Left lung (tissue), 10 donors: ENCODE results near the gene PRRG4. TPM values are rescaled to one million over a fixed set of nuclear protein-coding genes. Genes with fewer than 3 reads are reported as not detected.
"Not testable (repeated sequence)": the region's sequence is repeated elsewhere in the genome, so short reads cannot be mapped to it uniquely, and the experiment has no call there.

Experiments used
- ATAC-seq: fragments of 200-7000 bp; cut with Tn5 transposase; one replicate; pipeline ENCODE4 v1.9.1; 2020; ENCODE audit warnings: moderate library complexity
- DNase-seq, 4 donors: peaks; one replicate each; pipeline ENCODE4 v3.0.0-alpha.2; 2013 to 2020
- H3K27ac ChIP-seq, 2 donors: fragments of 200-600 bp; sonication (generic) in 1 of 2; one replicate each; pipeline versions ENCODE4 v1.5.0 to v1.8.0; 2020 to 2021
- H3K27me3 ChIP-seq, 2 donors: fragments of 200-600 bp; sonication (generic) in 1 of 2; one replicate each; pipeline versions ENCODE4 v1.5.0 to v1.8.0; 2020 to 2021
- H3K36me3 ChIP-seq, 2 donors: fragments of 200-600 bp; sonication (generic) in 1 of 2; one replicate each; pipeline versions ENCODE4 v1.5.0 to v1.8.0; 2020 to 2021
- H3K4me1 ChIP-seq, 2 donors: fragments of 200-600 bp; one replicate each; pipeline ENCODE4 v1.8.0; 2021
- H3K4me3 ChIP-seq, 2 donors: fragments of 200-600 bp; sonication (generic) in 1 of 2; one replicate each; pipeline versions ENCODE4 v1.5.0 to v1.8.0; 2020 to 2021; ENCODE audit warnings: mild to moderate bottlenecking in 1 of 2
- H3K9me3 ChIP-seq, 2 donors: fragments of 200-600 bp; sonication (generic) in 1 of 2; one replicate each; pipeline versions ENCODE4 v1.5.0 to v1.8.0; 2020 to 2021
- intact Hi-C, 2 donors: fragments of 100-400 bp; cut with DNase I; formaldehyde crosslinking; loops; one replicate each; pipeline versions ENCODE4 v1.11.2 to v1.14.2; 2022
- polyA plus RNA-seq, 6 donors: library from polyadenylated mRNA; unstranded; fragments of 120-200 nt; gene quantifications; one replicate each; pipeline ENCODE4 v1.2.1, GENCODE V29; 2013; ENCODE audit not compliant: insufficient read length in 6 of 6
- total RNA-seq, 2 donors: library from RNA; stranded (reverse); fragmentation: NEBNext Ultra II Directional; extraction: Animal tissue kit (Norgen Biotek cat#: 25700); gene quantifications; one replicate each; pipeline ENCODE4 v1.2.1, GENCODE V29; 2021
- TF ChIP-seq, protein P1 (sequence below), 2 donors: fragments of 200-600 bp; sonication (generic) in 1 of 2; IDR thresholded peaks; one replicate each; pipeline versions ENCODE4 v1.5.0 to v1.8.0; 2021; ENCODE audit warnings: antibody characterized with exemption in 2 of 2
- donor health status: DM: no; HTN: yes; CAD: no.
- donor health status: DM: no; HTN: no; CAD: no.

PRRG4 gene
- total and polyA plus RNA-seq, 8 donors: 1.3 to 14.2 (median 2.4) TPM

DNA sequence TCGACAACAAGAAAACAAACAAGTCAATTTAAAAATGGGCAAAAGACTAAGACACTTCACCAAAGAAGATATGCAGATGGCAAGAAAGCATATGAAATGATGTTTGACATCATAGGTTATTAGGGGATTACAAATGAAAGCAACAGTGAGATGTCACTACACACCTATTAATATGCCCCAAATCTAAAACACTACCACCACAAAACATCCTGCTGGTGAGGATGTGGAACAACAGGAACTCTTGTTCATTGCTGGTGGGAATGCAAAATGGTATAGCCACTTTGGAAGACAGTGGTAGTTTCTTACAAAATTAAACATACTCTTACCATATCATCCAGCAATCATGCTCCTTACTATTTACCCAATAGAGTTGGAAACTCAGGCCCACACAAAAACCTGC lies 29.0 kb downstream of the PRRG4 start:
- TF ChIP-seq, protein P1, sequence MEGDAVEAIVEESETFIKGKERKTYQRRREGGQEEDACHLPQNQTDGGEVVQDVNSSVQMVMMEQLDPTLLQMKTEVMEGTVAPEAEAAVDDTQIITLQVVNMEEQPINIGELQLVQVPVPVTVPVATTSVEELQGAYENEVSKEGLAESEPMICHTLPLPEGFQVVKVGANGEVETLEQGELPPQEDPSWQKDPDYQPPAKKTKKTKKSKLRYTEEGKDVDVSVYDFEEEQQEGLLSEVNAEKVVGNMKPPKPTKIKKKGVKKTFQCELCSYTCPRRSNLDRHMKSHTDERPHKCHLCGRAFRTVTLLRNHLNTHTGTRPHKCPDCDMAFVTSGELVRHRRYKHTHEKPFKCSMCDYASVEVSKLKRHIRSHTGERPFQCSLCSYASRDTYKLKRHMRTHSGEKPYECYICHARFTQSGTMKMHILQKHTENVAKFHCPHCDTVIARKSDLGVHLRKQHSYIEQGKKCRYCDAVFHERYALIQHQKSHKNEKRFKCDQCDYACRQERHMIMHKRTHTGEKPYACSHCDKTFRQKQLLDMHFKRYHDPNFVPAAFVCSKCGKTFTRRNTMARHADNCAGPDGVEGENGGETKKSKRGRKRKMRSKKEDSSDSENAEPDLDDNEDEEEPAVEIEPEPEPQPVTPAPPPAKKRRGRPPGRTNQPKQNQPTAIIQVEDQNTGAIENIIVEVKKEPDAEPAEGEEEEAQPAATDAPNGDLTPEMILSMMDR (IDR thresholded peaks at IDR 0.05): no peak
- DNase-seq (no peak), ATAC-seq (no peak)
- peaks cover 0 to 6% of the 10 kb centered on the region in 2 donors for H3K36me3 ChIP-seq
- intact Hi-C loops: no loop called here
- H3K9me3 ChIP-seq: no peaks in the 10 kb centered on the region
- no peaks in the 10 kb centered on the region for H3K4me1 ChIP-seq
- H3K27ac ChIP-seq: no peak overlapping the region
- H3K4me3 ChIP-seq: no peak overlapping the region
- H3K27me3 ChIP-seq: no peaks in the 10 kb centered on the region

DNA sequence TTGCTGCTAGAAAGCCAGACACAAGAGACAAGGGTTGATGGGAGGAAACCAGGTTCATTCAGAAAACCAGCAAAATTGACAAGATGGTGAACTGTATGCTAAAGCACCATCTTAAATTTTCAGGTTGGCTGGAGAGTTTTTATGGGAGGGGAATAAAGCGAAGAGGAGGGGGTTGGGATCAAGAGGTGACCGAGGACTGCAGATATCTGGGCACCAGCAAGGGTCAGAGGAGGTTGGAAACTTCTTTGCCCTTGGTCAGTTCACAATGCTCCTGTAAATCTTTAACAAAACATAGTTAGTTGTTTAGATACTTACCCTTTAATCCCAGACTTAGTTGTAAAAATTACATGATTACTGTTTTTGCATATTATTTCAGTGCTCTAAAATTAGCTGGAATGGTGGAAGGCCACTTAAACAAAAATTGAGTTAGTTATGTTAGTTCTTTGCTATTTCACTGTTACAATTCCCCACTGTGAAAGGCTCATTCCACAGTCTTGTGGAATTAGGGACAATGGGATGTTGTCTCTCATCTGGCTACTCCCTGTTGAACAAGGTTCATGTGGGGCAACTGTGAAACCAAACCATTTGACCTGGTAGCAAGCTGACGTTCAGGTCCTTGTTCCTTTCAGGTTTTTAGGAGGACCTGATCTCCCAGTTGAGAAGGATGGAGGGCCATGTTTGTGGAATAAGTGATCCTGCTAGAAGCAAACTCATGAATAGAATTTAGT lies 32.3 kb downstream of the PRRG4 start:
- H3K36me3 ChIP-seq: no peaks in the 10 kb centered on the region
- TF ChIP-seq, protein P1 (IDR thresholded peaks at IDR 0.05): no peak
- H3K4me3 ChIP-seq: no peak overlapping the region
- H3K27me3 ChIP-seq: no peaks in the 10 kb centered on the region
- intact Hi-C loops: no loop called here
- H3K4me1 ChIP-seq: no peaks in the 10 kb centered on the region
- ATAC-seq (no peak), DNase-seq (no peak)
- no peaks in the 10 kb centered on the region for H3K9me3 ChIP-seq
- H3K27ac ChIP-seq: no peak overlapping the region

DNA sequence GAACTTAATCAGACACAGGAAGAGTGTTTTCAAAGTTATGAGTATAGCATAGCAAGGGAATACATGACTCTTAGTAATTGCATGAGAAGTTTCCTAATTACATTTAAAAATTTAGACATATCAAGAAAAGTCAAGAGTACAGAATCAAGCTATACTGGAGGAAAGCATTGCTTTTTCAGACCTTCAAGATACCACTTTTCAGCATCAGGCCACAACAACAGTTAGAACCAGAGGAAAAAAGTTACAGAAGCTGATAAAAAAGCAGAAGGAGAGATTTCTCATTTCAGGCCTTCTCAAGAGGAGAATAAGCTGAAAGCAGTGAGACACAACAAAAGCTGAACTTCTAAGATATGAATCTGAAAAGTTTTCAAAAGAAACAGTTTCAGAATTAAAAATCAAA lies 34.8 kb downstream of the PRRG4 start:
- Histone ChIP-seq H3K27ac (no peak overlapping the region), H3K36me3 (no peaks in the 10 kb centered on the region), H3K4me1 (no peaks in the 10 kb centered on the region), H3K9me3 (peaks cover 0 to 3% of the 10 kb centered on the region in 2 donors), H3K27me3 (no peaks in the 10 kb centered on the region), H3K4me3 (no peak overlapping the region)
- DNase-seq (no peak), ATAC-seq (no peak)
- intact Hi-C loops: no loop called here
- TF ChIP-seq, protein P1 (IDR thresholded peaks at IDR 0.05): no peak

DNA sequence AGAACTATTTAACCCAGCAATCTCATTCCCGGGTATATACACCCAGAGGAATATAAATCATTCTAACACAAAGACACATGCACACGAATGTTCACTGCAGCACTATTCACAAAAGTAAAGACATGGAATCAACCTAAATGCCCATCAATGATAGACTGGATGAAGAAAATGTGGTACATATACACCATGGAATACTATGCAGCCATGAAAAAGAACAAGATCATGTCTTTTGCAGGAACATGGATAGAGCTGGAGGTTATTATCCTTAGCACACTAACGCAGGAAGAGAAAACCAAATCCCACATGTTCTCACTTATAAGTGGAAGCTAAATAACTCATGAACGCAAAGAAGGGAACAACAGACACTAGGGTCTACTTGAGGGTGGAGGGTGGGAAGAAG lies 39.0 kb downstream of the PRRG4 start:
- intact Hi-C loops, H3K4me1 ChIP-seq, H3K27ac ChIP-seq, H3K27me3 ChIP-seq, H3K9me3 ChIP-seq, H3K36me3 ChIP-seq, H3K4me3 ChIP-seq, ATAC-seq, DNase-seq: not testable (repeated sequence)

- TF ChIP-seq, protein P1 (IDR thresholded peaks at IDR 0.05): no peak
- Histone ChIP-seq H3K27ac (no peak overlapping the region), H3K36me3 (no peaks in the 10 kb centered on the region), H3K27me3 (no peaks in the 10 kb centered on the region), H3K4me1 (no peaks in the 10 kb centered on the region), H3K4me3 (no peak overlapping the region), H3K9me3 (peaks cover 0 to 3% of the 10 kb centered on the region in 2 donors)
- intact Hi-C loops: no loop called here
- DNase-seq (peak in 1 of 4 donors; percentile 12), ATAC-seq (no peak)
Observed at GRCh38 chr11:32870676-32871075, 40.9 kb downstream of the PRRG4 start.

- H3K36me3 ChIP-seq: no peaks in the 10 kb centered on the region
- TF ChIP-seq, protein P1 (IDR thresholded peaks at IDR 0.05): no peak
Observed at GRCh38 chr11:32874132-32874531, 44.4 kb downstream of the PRRG4 start.

More at GRCh38 chr11:32874132-32874531, 44.4 kb downstream of the PRRG4 start:
- no peaks in the 10 kb centered on the region for H3K27me3 ChIP-seq
- H3K4me3 ChIP-seq: no peak overlapping the region
- H3K27ac ChIP-seq: no peak overlapping the region
- intact Hi-C loops: no loop called here
- no peak for DNase-seq
- ATAC-seq: no peak
- H3K4me1 ChIP-seq: no peaks in the 10 kb centered on the region
- H3K9me3 ChIP-seq: no peaks in the 10 kb centered on the region
